ENCODE data around the gene INF2. TPM values are rescaled to one million over a fixed set of nuclear protein-coding genes. Genes with fewer than 3 reads are reported as not detected.

The INF2 gene
- total RNA-seq, 4 donors from 2014 or later: 39.9 to 199 (median 72.4) TPM

GRCh38 chr14:104644091-104644635, 45.3 kb upstream of the INF2 start:
- TF ChIP-seq CTCF (IDR thresholded peaks at IDR 0.05; ENCODE audit: low read depth): no peak

- TF ChIP-seq CTCF (IDR thresholded peaks at IDR 0.05; ENCODE audit: low read depth): no peak
Measured at GRCh38 chr14:104644656-104645378, 44.6 kb upstream of the INF2 start.

- no peak for TF ChIP-seq CTCF (IDR thresholded peaks at IDR 0.05; ENCODE audit: low read depth)
Measured at GRCh38 chr14:104647467-104648043, 41.9 kb upstream of the INF2 start.

- TF ChIP-seq CTCF (IDR thresholded peaks at IDR 0.05; ENCODE audit: low read depth): no peak
Measured at GRCh38 chr14:104650057-104650980, 39.1 kb upstream of the INF2 start.

- TF ChIP-seq CTCF (IDR thresholded peaks at IDR 0.05; ENCODE audit: low read depth): no peak
Measured at GRCh38 chr14:104650981-104651875, 38.2 kb upstream of the INF2 start.

- TF ChIP-seq CTCF (IDR thresholded peaks at IDR 0.05; ENCODE audit: low read depth): no peak
Measured at GRCh38 chr14:104651876-104652260, 37.5 kb upstream of the INF2 start.
